ENCODE results near the gene TRIM47.

TRIM47 gene

GRCh38 chr17:75845058-75845711, 33.2 kb downstream of the TRIM47 start:
- DNase-seq = peak; percentile 97

- peak; percentile 75 for DNase-seq
These were observed 33.8 kb downstream of the TRIM47 start for GRCh38 chr17:75844530-75845057.

- DNase-seq = peak; percentile 95
These were observed 34.5 kb downstream of the TRIM47 start, which contains the start of gene UNC13D for GRCh38 chr17:75843577-75844529. Gene UNC13D (minus strand): TSS chr17:75844404. CDS start chr17:75844337, 67 bp downstream.

GRCh38 chr17:75842963-75843576, 35.3 kb downstream of the TRIM47 start:
- DNase-seq = peak; percentile 45

- DNase-seq = no peak
These were observed 36.0 kb downstream of the TRIM47 start for GRCh38 chr17:75842411-75842810.

- DNase-seq = no peak
These were observed 37.6 kb downstream of the TRIM47 start for GRCh38 chr17:75840799-75841164.

GRCh38 chr17:75839942-75840798, 38.2 kb downstream of the TRIM47 start:
- DNase-seq = no peak

- DNase-seq = no peak
These were observed 40.0 kb downstream of the TRIM47 start for GRCh38 chr17:75838410-75838809.

GRCh38 chr17:75837899-75838298, 40.5 kb downstream of the TRIM47 start:
- no peak for DNase-seq

GRCh38 chr17:75836605-75837004, 41.8 kb downstream of the TRIM47 start:
- DNase-seq = no peak

- DNase-seq = no peak
These were observed 42.8 kb downstream of the TRIM47 start for GRCh38 chr17:75835654-75835987.

GRCh38 chr17:75834928-75835653, 43.3 kb downstream of the TRIM47 start:
- no peak for DNase-seq

GRCh38 chr17:75834279-75834920, 44.0 kb downstream of the TRIM47 start:
- no peak for DNase-seq

- peak; percentile 42 for DNase-seq
These were observed 45.6 kb downstream of the TRIM47 start for GRCh38 chr17:75832652-75833400.

- peak; percentile 69 for DNase-seq
These were observed 46.2 kb downstream of the TRIM47 start for GRCh38 chr17:75832164-75832651.

- DNase-seq = no peak
These were observed 47.3 kb downstream of the TRIM47 start for GRCh38 chr17:75831032-75831571.

GRCh38 chr17:75830164-75831031, 48.0 kb downstream of the TRIM47 start:
- DNase-seq = peak; percentile 47

- DNase-seq = no peak
These were observed 48.6 kb downstream of the TRIM47 start for GRCh38 chr17:75829747-75830146.

GRCh38 chr17:75828741-75829140, 49.6 kb downstream of the TRIM47 start:
- DNase-seq = no peak
